Prostate gland (tissue), 2 donors: ENCODE data around the gene ALDH7A1. TPM values are rescaled to one million over a fixed set of nuclear protein-coding genes. Genes with fewer than 3 reads are reported as not detected.

Experiments used
- DNase-seq: peaks from one replicate; pipeline ENCODE4 v3.0.0-alpha.2; 2019; ENCODE audit warnings: low spot score
- H3K27ac ChIP-seq, 2 donors: fragments of 200-600 bp; sonication (generic); 2 replicates each; pipeline ENCODE4 v1.5.1; 2017 to 2019
- H3K27me3 ChIP-seq: fragments of 200-600 bp; sonication (generic); replicated peaks from 2 replicates; pipeline ENCODE4 v1.5.1; 2019; ENCODE audit not compliant: insufficient read depth
- H3K36me3 ChIP-seq, 2 donors: fragments of 200-600 bp; sonication (generic); 1 replicate in 1 of 2; 2 replicates in 1 of 2; pipeline versions ENCODE4 v1.5.1 to v1.8.1; 2017 to 2019
- H3K4me1 ChIP-seq: fragments of 200-600 bp; sonication (generic); replicated peaks from 2 replicates; pipeline ENCODE4 v1.5.1; 2019
- H3K4me3 ChIP-seq, 2 donors: fragments of 200-600 bp; sonication (generic); 2 replicates each; pipeline ENCODE4 v1.5.1; 2017 to 2019
- H3K9me3 ChIP-seq: fragments of 200-600 bp; sonication (generic); 2 replicates; pipeline ENCODE4 v1.5.1; 2017
- CTCF ChIP-seq, 4 experiments: fragments of 200-600 bp in 2 of 4; fragments of 450-650 bp in 2 of 4; sonication (generic) in 2 of 4; IDR thresholded peaks; 1 replicate in 3 of 4; 2 replicates in 1 of 4; pipeline ENCODE4 v1.5.1; 2016 to 2019; ENCODE audit warnings: antibody characterized with exemption in 4 of 4, mild to moderate bottlenecking in 2 of 4, moderate library complexity in 2 of 4
- POLR2A ChIP-seq: fragments of 450-650 bp; IDR thresholded peaks from one replicate; pipeline ENCODE4 v1.6.1; 2016; ENCODE audit warnings: antibody characterized with exemption, mild to moderate bottlenecking
- POLR2AphosphoS5 ChIP-seq: sonication (generic); formaldehyde crosslinking; IDR thresholded peaks from one replicate; pipeline ENCODE4 v1.6.1; 2017; ENCODE audit warnings: antibody characterized with exemption
- WGBS: methylation state at CpG from one replicate; pipeline ENCODE4 v1.1.5; 2018; 5-methylcytosine and 5-hydroxymethylcytosine counted together
- intact Hi-C: fragments of 100-400 bp; cut with DNase I; formaldehyde crosslinking; loops from one replicate; pipeline ENCODE4 v1.14.2; 2022
- total RNA-seq, 2 donors: library from RNA; depleted of rRNA; stranded (reverse); fragments of >200 nt; gene quantifications; one replicate each; pipeline ENCODE4 v1.1.0, GENCODE V29; 2016

ALDH7A1 gene
- total RNA-seq, 2 donors from 2014 or later = 59.8 to 62.7 TPM

- Histone ChIP-seq H3K27me3 (no peaks in the 10 kb centered on the region), H3K27ac (peak overlapping the region; percentile 3 to 47), H3K36me3 (no peaks in the 10 kb centered on the region), H3K9me3 (no peaks in the 10 kb centered on the region), H3K4me3 (no peak overlapping the region), H3K4me1 (peaks cover 3% of the 10 kb centered on the region)
- intact Hi-C loops = loop anchor here (5.0 kb wide), 2 partner anchors 35 to 100 kb away; no protein-coding TSS in a partner anchor
- TF ChIP-seq CTCF (IDR thresholded peaks at IDR 0.05) (peak in 2 of 4 experiments; percentile 11 to 19), POLR2A (no peak), POLR2AphosphoS5 (peak; percentile 66)
- no peak for DNase-seq
- 23% methylated on average over 3 of the region's 3 CpGs for WGBS
These were observed 58.1 kb downstream of the ALDH7A1 start for GRCh38 chr5:126536874-126537273.

- intact Hi-C loops = loop anchor here (5.0 kb wide), 2 partner anchors 34 to 99 kb away; no protein-coding TSS in a partner anchor
- no peaks in the 10 kb centered on the region for H3K9me3 ChIP-seq
- TF ChIP-seq POLR2AphosphoS5 = no peak
- TF ChIP-seq CTCF (IDR thresholded peaks at IDR 0.05) = no peak
- no peak for TF ChIP-seq POLR2A
- peak overlapping the region; percentile 3 to 47 for H3K27ac ChIP-seq
- no peak for DNase-seq
- no peaks in the 10 kb centered on the region for H3K36me3 ChIP-seq
- H3K4me1 ChIP-seq = peaks cover 3% of the 10 kb centered on the region
- 87% methylated on average over 4 of the region's 4 CpGs for WGBS
- H3K4me3 ChIP-seq = no peak overlapping the region
- no peaks in the 10 kb centered on the region for H3K27me3 ChIP-seq
These were observed 59.0 kb downstream of the ALDH7A1 start for GRCh38 chr5:126535856-126536545.

DNA sequence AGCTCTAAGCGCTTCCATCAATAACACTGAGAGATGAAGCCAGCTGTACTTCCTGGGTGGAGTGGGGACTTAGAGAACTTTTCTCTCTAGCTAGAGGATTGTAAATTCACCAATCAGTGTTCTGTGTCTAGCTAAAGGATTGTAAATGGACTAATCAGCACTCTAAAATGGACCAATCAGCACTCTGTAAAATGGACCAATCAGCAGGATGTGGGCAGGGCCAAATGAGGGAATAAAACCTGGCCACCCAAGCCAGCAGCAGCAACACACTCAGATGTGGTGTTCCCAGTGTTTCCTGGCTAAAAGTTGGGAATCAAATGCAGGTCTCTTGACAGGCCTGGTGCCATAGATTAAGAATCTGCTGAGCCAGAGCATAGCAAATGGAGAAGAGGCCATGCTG lies 60.5 kb downstream of the ALDH7A1 start:
- peak overlapping the region in 1 of 2 donors; percentile 24 for H3K27ac ChIP-seq
- 100% methylated on average over 1 of the region's 1 CpG for WGBS
- no peaks in the 10 kb centered on the region for H3K27me3 ChIP-seq
- H3K4me3 ChIP-seq = no peak overlapping the region
- no peak for TF ChIP-seq POLR2AphosphoS5
- TF ChIP-seq CTCF (IDR thresholded peaks at IDR 0.05) = no peak
- TF ChIP-seq POLR2A = no peak
- intact Hi-C loops = no loop called here
- no peak for DNase-seq
- no peaks in the 10 kb centered on the region for H3K36me3 ChIP-seq
- peaks cover 3% of the 10 kb centered on the region for H3K4me1 ChIP-seq
- H3K9me3 ChIP-seq = no peaks in the 10 kb centered on the region

DNA sequence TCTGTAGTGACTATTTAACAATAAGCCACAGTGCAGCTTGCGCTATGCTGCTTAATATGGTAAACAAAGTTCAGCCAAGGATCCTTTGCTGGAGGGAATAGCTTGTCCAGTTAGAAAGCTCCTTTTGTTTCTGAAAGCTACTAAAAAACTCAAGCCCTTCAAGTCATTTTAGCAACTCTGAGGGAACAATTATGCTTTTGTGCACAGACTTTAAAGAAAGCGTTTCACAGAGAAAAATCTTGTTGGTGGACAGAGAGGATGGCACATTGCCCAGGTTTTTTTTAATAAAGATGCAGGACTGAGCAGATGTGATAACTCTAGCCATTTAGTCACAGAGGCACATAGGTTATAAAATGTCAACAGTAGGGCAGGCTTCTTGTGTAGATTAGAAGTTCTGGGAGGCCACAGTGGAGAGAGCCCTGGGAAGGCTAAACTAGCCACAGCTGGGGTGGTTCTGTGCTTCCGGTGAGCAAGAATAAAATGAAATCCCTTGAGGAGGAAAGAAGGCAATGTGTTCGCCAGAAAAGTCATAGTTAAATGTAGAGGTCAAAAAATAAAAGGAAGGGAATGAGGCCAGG lies 63.4 kb downstream of the ALDH7A1 start:
- DNase-seq = no peak
- no peaks in the 10 kb centered on the region for H3K36me3 ChIP-seq
- H3K9me3 ChIP-seq = no peaks in the 10 kb centered on the region
- TF ChIP-seq CTCF (IDR thresholded peaks at IDR 0.05) = no peak
- no peak for TF ChIP-seq POLR2A
- TF ChIP-seq POLR2AphosphoS5 = peak; percentile 25
- WGBS = 19% methylated on average over 4 of the region's 4 CpGs
- intact Hi-C loops = no loop called here
- peak overlapping the region; percentile 36 to 52 for H3K27ac ChIP-seq
- no peaks in the 10 kb centered on the region for H3K27me3 ChIP-seq
- no peak overlapping the region for H3K4me3 ChIP-seq
- H3K4me1 ChIP-seq = no peaks in the 10 kb centered on the region

DNA sequence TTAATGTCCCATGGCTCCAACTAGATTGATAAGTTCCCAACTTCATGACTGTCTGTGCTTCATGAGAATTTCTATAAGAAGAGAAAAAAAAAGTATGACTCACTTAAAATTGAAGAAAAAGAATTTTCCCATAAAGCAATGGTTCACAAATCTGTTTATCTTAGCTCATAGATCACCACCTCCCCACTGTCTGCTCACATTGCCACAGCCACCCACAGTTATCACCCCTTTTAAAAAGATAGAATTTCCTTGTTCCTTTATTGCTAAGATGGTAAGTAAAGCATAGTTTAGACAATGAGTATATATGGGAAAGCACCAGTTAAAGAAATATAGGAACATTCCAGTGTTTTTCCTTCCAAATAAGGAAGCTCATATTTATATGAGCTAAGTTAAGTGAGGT lies 67.1 kb downstream of the ALDH7A1 start:
- Histone ChIP-seq H3K36me3 (no peaks in the 10 kb centered on the region), H3K4me1 (no peaks in the 10 kb centered on the region), H3K9me3 (no peaks in the 10 kb centered on the region), H3K27me3 (no peaks in the 10 kb centered on the region), H3K4me3 (no peak overlapping the region), H3K27ac (no peak overlapping the region)
- no peak for DNase-seq
- intact Hi-C loops = no loop called here
- TF ChIP-seq CTCF (IDR thresholded peaks at IDR 0.05) (no peak), POLR2A (no peak), POLR2AphosphoS5 (no peak)
